ENCODE data around the gene SPOCK3. TPM values are rescaled to one million over a fixed set of nuclear protein-coding genes. Genes with fewer than 3 reads are reported as not detected.

The SPOCK3 gene
- total and polyA plus RNA-seq, 2 donors (not counting 3 experiments of a cell fraction or from before 2014, with no cell fraction given), result 0.10 TPM; not detected in 1

DNA sequence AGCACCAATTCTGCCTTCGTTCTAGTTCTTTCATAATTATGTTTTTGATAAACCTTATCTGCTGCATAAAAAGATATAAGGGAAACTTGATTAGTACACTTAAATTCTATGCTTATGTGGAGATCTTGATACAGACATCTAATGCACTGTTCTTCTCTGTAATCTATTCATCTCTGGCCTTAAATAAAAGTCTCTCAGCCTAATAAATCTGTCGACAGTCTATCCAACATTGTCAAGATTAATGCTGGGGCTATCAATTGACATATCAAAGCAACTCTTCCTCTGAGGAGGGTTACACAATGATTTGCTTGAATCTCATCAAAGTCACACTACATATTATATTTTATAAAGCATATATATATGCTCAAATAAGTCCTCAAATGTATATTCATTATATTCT lies 545.5 kb downstream of the SPOCK3 start:
- TF ChIP-seq POLR2AphosphoS5 (IDR thresholded peaks at IDR 0.05; ENCODE audit: insufficient read depth, low read depth, low read length), result no peak
- TF ChIP-seq GATA2 (IDR thresholded peaks at IDR 0.05; ENCODE audit: insufficient read depth, insufficient read length, low read depth, low read length), result no peak
- no peak for TF ChIP-seq FOS (IDR thresholded peaks at IDR 0.05; ENCODE audit: borderline replicate concordance, insufficient read depth, low read length)
- TF ChIP-seq MYC (IDR thresholded peaks at IDR 0.05; ENCODE audit: low read depth, low read length), result no peak
- no peak for TF ChIP-seq JUN (IDR thresholded peaks at IDR 0.05; ENCODE audit: borderline replicate concordance, insufficient read depth, insufficient read length, low read depth)
- TF ChIP-seq, protein P1, sequence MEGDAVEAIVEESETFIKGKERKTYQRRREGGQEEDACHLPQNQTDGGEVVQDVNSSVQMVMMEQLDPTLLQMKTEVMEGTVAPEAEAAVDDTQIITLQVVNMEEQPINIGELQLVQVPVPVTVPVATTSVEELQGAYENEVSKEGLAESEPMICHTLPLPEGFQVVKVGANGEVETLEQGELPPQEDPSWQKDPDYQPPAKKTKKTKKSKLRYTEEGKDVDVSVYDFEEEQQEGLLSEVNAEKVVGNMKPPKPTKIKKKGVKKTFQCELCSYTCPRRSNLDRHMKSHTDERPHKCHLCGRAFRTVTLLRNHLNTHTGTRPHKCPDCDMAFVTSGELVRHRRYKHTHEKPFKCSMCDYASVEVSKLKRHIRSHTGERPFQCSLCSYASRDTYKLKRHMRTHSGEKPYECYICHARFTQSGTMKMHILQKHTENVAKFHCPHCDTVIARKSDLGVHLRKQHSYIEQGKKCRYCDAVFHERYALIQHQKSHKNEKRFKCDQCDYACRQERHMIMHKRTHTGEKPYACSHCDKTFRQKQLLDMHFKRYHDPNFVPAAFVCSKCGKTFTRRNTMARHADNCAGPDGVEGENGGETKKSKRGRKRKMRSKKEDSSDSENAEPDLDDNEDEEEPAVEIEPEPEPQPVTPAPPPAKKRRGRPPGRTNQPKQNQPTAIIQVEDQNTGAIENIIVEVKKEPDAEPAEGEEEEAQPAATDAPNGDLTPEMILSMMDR (IDR thresholded peaks at IDR 0.05; ENCODE audit: extremely low read depth in 1 of 2, insufficient read depth in 1 of 2, low read depth in 1 of 2, low read length in 2 of 2), result no peak
- TF ChIP-seq POLR2A (IDR thresholded peaks at IDR 0.05; ENCODE audit: low read depth, low read length), result no peak
- TF ChIP-seq EZH2 (IDR thresholded peaks at IDR 0.05; ENCODE audit: borderline replicate concordance, low read depth, low read length, severe bottlenecking), result no peak
- TF ChIP-seq, protein P2, sequence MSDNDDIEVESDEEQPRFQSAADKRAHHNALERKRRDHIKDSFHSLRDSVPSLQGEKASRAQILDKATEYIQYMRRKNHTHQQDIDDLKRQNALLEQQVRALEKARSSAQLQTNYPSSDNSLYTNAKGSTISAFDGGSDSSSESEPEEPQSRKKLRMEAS (IDR thresholded peaks at IDR 0.05; ENCODE audit: insufficient read depth, insufficient read length), result no peak
- BruUV-seq (replicated peaks), result no TSS peak
- no peak overlapping the region for H3K4me3 ChIP-seq (replicated peaks in 1 of 3; ENCODE audit: insufficient read depth in 1 of 3, low read depth in 1 of 3, low read length in 3 of 3)

More for the DNA sequence above, 545.5 kb downstream of the SPOCK3 start:
- Histone ChIP-seq H3K4me1 (ENCODE audit: control insufficient read depth, extremely low read depth, insufficient read depth, low read length) (no peaks in the 10 kb centered on the region), H3K79me2 (ENCODE audit: control insufficient read depth, insufficient read depth, low read length) (no peaks in the 10 kb centered on the region), H3K9me1 (replicated peaks; ENCODE audit: control insufficient read depth, extremely low read depth, insufficient read depth, low read length) (no peaks in the 10 kb centered on the region), H3K36me3 (ENCODE audit: control insufficient read depth in 2 of 2, extremely low read depth in 1 of 2, insufficient read depth in 2 of 2, low read length in 2 of 2) (no peaks in the 10 kb centered on the region), H3K9ac (replicated peaks; ENCODE audit: extremely low read depth, insufficient read depth, low read length) (no peak overlapping the region), H3K27ac (ENCODE audit: insufficient read depth, low read depth, low read length) (no peak overlapping the region), H3K9me3 (replicated peaks; ENCODE audit: control insufficient read depth, insufficient read depth, low read length) (peaks cover 2% of the 10 kb centered on the region), H4K20me1 (replicated peaks; ENCODE audit: control insufficient read depth, extremely low read depth, insufficient read depth, low read length) (no peaks in the 10 kb centered on the region), H3K4me2 (ENCODE audit: insufficient read depth, low read length) (no peak overlapping the region), H2AFZ (ENCODE audit: low read depth, low read length) (no peak overlapping the region), H3K27me3 (ENCODE audit: control insufficient read depth in 2 of 2, insufficient read depth in 2 of 2, low read length in 2 of 2) (no peaks in the 10 kb centered on the region)
- DNase-seq (ENCODE audit: low read depth, low spot score) (no peak), FAIRE-seq (no peak)
- intact Hi-C loops (cut with micrococcal nuclease), result no loop called here
- POLR2A ChIA-PET, result no interaction called here
- dilution Hi-C loops (cut with MboI; ENCODE audit: extremely low pct_ligation_motif_present, low sequenced_read_pairs), result no loop called here
- CTCF ChIA-PET, result no interaction called here
